B cell (primary cell): ENCODE measurements around the gene CDC42SE2. TPM values are rescaled to one million over a fixed set of nuclear protein-coding genes. Genes with fewer than 3 reads are reported as not detected.

Source experiments
- ATAC-seq: fragments of 200-7000 bp; cut with Tn5 transposase; one replicate; pipeline ENCODE4 v1.10.0; 2021; ENCODE audit warnings: low read depth, mild to moderate bottlenecking, moderate number of reproducible peaks, moderate library complexity
- CTCF ChIA-PET: fragments of 350-600 bp; sonication (Branson Sonifier 250); formaldehyde crosslinking; loops from one replicate; lab custom pipeline; 2021; ENCODE audit warnings: antibody characterized with exemption, inconsistent platforms; lab: Charles Lee
- POLR2A ChIA-PET: fragments of 350-600 bp; sonication (Branson Sonifier 250); formaldehyde crosslinking; loops from one replicate; lab custom pipeline; 2021; ENCODE audit warnings: antibody characterized with exemption; lab: Charles Lee
- DNase-seq: peaks from one replicate; pipeline ENCODE4 v3.0.0; 2013
- H2AFZ ChIP-seq: 2 replicates; pipeline ENCODE4 v1.6.1; 2012; ENCODE audit warnings: mild to moderate bottlenecking, low read depth, low read length; ENCODE audit not compliant: insufficient read depth, poor library complexity, severe bottlenecking
- H3K27ac ChIP-seq, 2 donors: 1 replicate in 1 of 2; 2 replicates in 1 of 2; pipeline ENCODE4 v1.5.1; 2012 to 2013; ENCODE audit warnings: low read length in 2 of 2, mild to moderate bottlenecking in 2 of 2, moderate library complexity in 1 of 2
- H3K27me3 ChIP-seq, 4 experiments: fragments of 200-600 bp in 1 of 4; sonication (generic) in 1 of 4; replicated peaks in 1 of 4; 1 replicate in 2 of 4; 2 replicates in 2 of 4; pipeline versions ENCODE4 v1.6.1 to v1.7.0; 2013 to 2016; ENCODE audit warnings: low read length in 3 of 4, mild to moderate bottlenecking in 2 of 4, mixed read lengths in 1 of 4, moderate library complexity in 1 of 4; ENCODE audit not compliant: insufficient read depth in 4 of 4, control insufficient read depth in 3 of 4; ENCODE audit errors: control extremely low read depth in 1 of 4
- H3K36me3 ChIP-seq, 2 experiments: replicated peaks in 1 of 2; 1 replicate in 1 of 2; 2 replicates in 1 of 2; pipeline versions ENCODE4 v1.6.1 to v1.7.1; 2013; ENCODE audit warnings: low read length in 1 of 2; ENCODE audit not compliant: insufficient read depth in 2 of 2, control insufficient read depth in 1 of 2; ENCODE audit errors: control extremely low read depth in 1 of 2, extremely low read depth in 1 of 2
- H3K4me1 ChIP-seq, 2 donors: fragments of 200-600 bp in 1 of 2; sonication (generic) in 1 of 2; 1 replicate in 1 of 2; 2 replicates in 1 of 2; pipeline versions ENCODE4 v1.5.1 to v1.6.1; 2013 to 2017; ENCODE audit warnings: low read length in 2 of 2; ENCODE audit not compliant: control insufficient read depth in 2 of 2, insufficient read depth in 2 of 2
- H3K4me2 ChIP-seq: replicated peaks from 2 replicates; pipeline ENCODE3; 2012; ENCODE audit warnings: mild to moderate bottlenecking, low read depth, low read length; ENCODE audit not compliant: poor library complexity, severe bottlenecking
- H3K4me3 ChIP-seq, 5 experiments: fragments of 200-600 bp in 1 of 5; sonication (generic) in 1 of 5; 1 replicate in 3 of 5; 2 replicates in 2 of 5; pipeline versions ENCODE4 v1.5.1 to v1.7.0; 2011 to 2016; ENCODE audit warnings: low read length in 4 of 5, mild to moderate bottlenecking in 4 of 5, low read depth in 2 of 5, control low read depth in 1 of 5, moderate library complexity in 1 of 5; ENCODE audit not compliant: insufficient read depth in 1 of 5; ENCODE audit errors: control extremely low read depth in 1 of 5, extremely low read depth in 1 of 5
- H3K79me2 ChIP-seq: fragments of 200-600 bp; sonication (generic); one replicate; pipeline ENCODE4 v1.6.0; 2016; ENCODE audit warnings: low read length; ENCODE audit not compliant: control insufficient read depth, insufficient read depth
- H3K9ac ChIP-seq: fragments of 200-600 bp; sonication (generic); 2 replicates; pipeline ENCODE4 v1.6.1; 2017; ENCODE audit warnings: mild to moderate bottlenecking, low read length, moderate library complexity
- H3K9me3 ChIP-seq, 3 donors: one replicate each; pipeline versions ENCODE4 v1.6.1 to v1.7.1; 2013; ENCODE audit warnings: low read length in 2 of 3; ENCODE audit not compliant: control insufficient read depth in 2 of 3, insufficient read depth in 1 of 3; ENCODE audit errors: control extremely low read depth in 1 of 3
- H4K20me1 ChIP-seq: 2 replicates; pipeline ENCODE4 v1.6.0; 2012; ENCODE audit warnings: mild to moderate bottlenecking, low read length; ENCODE audit not compliant: insufficient read depth, control insufficient read depth, poor library complexity, severe bottlenecking
- H3K27ac Mint-ChIP-seq: one replicate; pipeline ENCODE4 v1.8.0; 2021; ENCODE audit warnings: mixed read lengths
- H3K27me3 Mint-ChIP-seq: one replicate; pipeline ENCODE4 v1.8.0; 2021; ENCODE audit warnings: mixed read lengths
- H3K4me1 Mint-ChIP-seq: one replicate; pipeline ENCODE4 v1.8.0; 2021; ENCODE audit warnings: mixed read lengths
- H3K4me3 Mint-ChIP-seq: one replicate; pipeline ENCODE4 v1.8.0; 2021; ENCODE audit warnings: mixed read lengths
- H3K9me3 Mint-ChIP-seq: one replicate; pipeline ENCODE4 v1.8.0; 2022; ENCODE audit warnings: mixed read lengths; ENCODE audit not compliant: insufficient read depth
- CTCF ChIP-seq: fragments of 200-600 bp; IDR thresholded peaks from one replicate; pipeline ENCODE4 v1.8.0; 2022; ENCODE audit warnings: antibody characterized with exemption, mild to moderate bottlenecking
- EZH2 ChIP-seq: IDR thresholded peaks from 2 replicates; pipeline ENCODE4 v1.6.1; 2012; ENCODE audit warnings: borderline replicate concordance, low read depth, mild to moderate bottlenecking, moderate library complexity, low read length; ENCODE audit not compliant: insufficient read depth, poor library complexity, severe bottlenecking
- WGBS: methylation state at CpG from one replicate; pipeline ENCODE4 v1.1.5; 2013; ENCODE audit warnings: missing lambda C conversion rate; ENCODE audit not compliant: insufficient coverage; 5-methylcytosine and 5-hydroxymethylcytosine counted together
- intact Hi-C: fragments of 100-400 bp; cut with micrococcal nuclease; formaldehyde crosslinking; loops from one replicate; pipeline ENCODE4 v1.10.0; 2022
- polyA plus RNA-seq: library from polyadenylated mRNA; depleted of rRNA; stranded (reverse); fragments of >200 nt; gene quantifications from 2 replicates; pipeline ENCODE4 v1.2.3, GENCODE V29; 2012
- total RNA-seq, 2 donors: library from RNA; stranded (reverse); fragments of 120-200 nt in 1 of 2; gene quantifications; 1 replicate in 1 of 2; 2 replicates in 1 of 2; pipeline versions ENCODE4 v1.2.3 to v1.2.4, GENCODE V29; 2013 to 2022

Gene CDC42SE2
- total and polyA plus RNA-seq, 2 donors (not counting 1 experiment from before 2014, with no cell fraction given), result 42.5 to 161 TPM

GRCh38 chr5:131361677-131362315 lies 97.9 kb downstream of the CDC42SE2 start:
- Histone ChIP-seq H3K4me2 (no peak overlapping the region), H3K27me3 (no peaks in the 10 kb centered on the region), H3K79me2 (peaks cover 94% of the 10 kb centered on the region), H3K4me3 (no peak overlapping the region), H3K27ac (no peak overlapping the region), H3K4me1 (peaks cover 22 to 26% of the 10 kb centered on the region in 2 donors), H3K9me3 (no peaks in the 10 kb centered on the region), H3K36me3 (peaks cover 5 to 45% of the 10 kb centered on the region in 2 experiments), H2AFZ (no peak overlapping the region), H4K20me1 (no peaks in the 10 kb centered on the region), H3K9ac (no peak overlapping the region)
- Mint-ChIP-seq H3K4me3 (no peak overlapping the region), H3K27me3 (no peaks in the 10 kb centered on the region), H3K27ac (peak overlapping the region; percentile 66), H3K9me3 (no peaks in the 10 kb centered on the region), H3K4me1 (peaks cover 50% of the 10 kb centered on the region)
- ChIA-PET CTCF (interaction anchor here (2.6 kb wide), 1 partner anchor 20 kb away, joined by 16 read pairs; no protein-coding TSS in a partner anchor), POLR2A (interaction anchor here (0.6 to 1.4 kb wide), 2 partner anchors 98 to 106 kb away, joined by 3 read pairs; partner anchors contain the start of gene CDC42SE2)
- intact Hi-C loops, result no loop called here
- WGBS, result 97% methylated on average over 12 of the region's 15 CpGs
- no peak for TF ChIP-seq CTCF
- no peak for TF ChIP-seq EZH2
- ATAC-seq (no peak), DNase-seq (no peak)

DNA sequence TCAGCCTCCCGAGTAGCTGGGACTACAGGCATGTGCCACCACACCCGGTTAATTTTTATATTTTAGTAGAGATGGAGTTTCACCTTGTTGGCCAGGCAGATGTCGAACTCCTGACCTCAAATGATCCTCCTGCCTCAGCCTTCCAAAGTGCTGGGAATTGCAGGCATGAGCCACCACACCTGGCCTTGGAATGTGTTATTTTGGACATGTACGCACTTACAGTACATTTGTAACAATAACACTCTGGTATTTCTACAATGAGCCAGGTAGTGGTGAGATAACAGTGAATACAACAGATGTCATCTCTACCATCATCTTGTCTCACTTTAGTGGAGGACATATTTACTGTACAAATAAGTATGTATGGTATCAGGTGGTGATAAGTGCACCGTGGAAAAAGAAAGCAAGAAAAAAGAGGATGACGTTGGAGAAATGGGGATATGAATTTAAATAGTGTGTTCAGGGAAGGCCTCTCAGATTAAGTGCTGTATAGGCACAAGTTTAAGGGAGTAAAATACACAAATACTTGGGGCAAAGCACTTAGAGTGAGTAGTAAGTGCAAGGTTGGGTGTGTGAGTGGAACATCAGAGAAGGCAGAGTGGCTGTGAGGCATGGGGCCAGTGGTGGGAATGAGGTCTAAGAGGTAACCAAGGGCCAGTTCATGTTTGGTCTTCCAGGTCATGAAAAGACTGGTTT lies 100.1 kb downstream of the CDC42SE2 start:
- H3K27me3 Mint-ChIP-seq, result no peaks in the 10 kb centered on the region
- no peak overlapping the region for H3K4me3 Mint-ChIP-seq
- H3K9ac ChIP-seq, result no peak overlapping the region
- ChIA-PET POLR2A (no interaction called here), CTCF (interaction anchor here (0.7 kb wide), 1 partner anchor 18 kb away, joined by 3 read pairs; no protein-coding TSS in a partner anchor)
- H3K4me2 ChIP-seq, result no peak overlapping the region
- ATAC-seq, result no peak
- no peak overlapping the region for H2AFZ ChIP-seq
- no peaks in the 10 kb centered on the region for H3K9me3 Mint-ChIP-seq
- TF ChIP-seq EZH2, result no peak
- TF ChIP-seq CTCF, result no peak
- no peak overlapping the region for H3K4me3 ChIP-seq
- H3K27ac ChIP-seq, result peak overlapping the region in 1 of 2 donors; percentile 42
- intact Hi-C loops, result no loop called here
- H3K27ac Mint-ChIP-seq, result peak overlapping the region; percentile 75
- DNase-seq, result no peak
- H3K79me2 ChIP-seq, result peaks cover 98% of the 10 kb centered on the region
- no peaks in the 10 kb centered on the region for H4K20me1 ChIP-seq
- 96% methylated on average over 3 of the region's 6 CpGs for WGBS
- no peaks in the 10 kb centered on the region for H3K27me3 ChIP-seq
- H3K4me1 ChIP-seq, result peaks cover 9 to 12% of the 10 kb centered on the region in 2 donors
- peaks cover 5 to 56% of the 10 kb centered on the region in 2 experiments for H3K36me3 ChIP-seq
- H3K9me3 ChIP-seq, result peaks cover 0 to 3% (median 0%) of the 10 kb centered on the region in 3 donors
- peaks cover 46% of the 10 kb centered on the region for H3K4me1 Mint-ChIP-seq
